WTC11 (cell line): ENCODE data around the gene SPIRE2. TPM values are rescaled to one million over a fixed set of nuclear protein-coding genes. Genes with fewer than 3 reads are reported as not detected.

Experiments
- ATAC-seq: fragments of 200-7000 bp; cut with Tn5 transposase; 2 replicates; pipeline ENCODE4 v1.10.0; 2021; ENCODE audit warnings: mild to moderate bottlenecking, moderate library complexity
- CTCF ChIA-PET: fragments of 300-600 bp; sonication (Branson Sonifier 250); formaldehyde crosslinking; loops from one replicate; lab custom pipeline; 2021; ENCODE audit warnings: antibody characterized with exemption; lab: Charles Lee
- POLR2A ChIA-PET: fragments of 350-600 bp; sonication (Branson Sonifier 250); formaldehyde crosslinking; loops from one replicate; lab custom pipeline; 2021; ENCODE audit warnings: antibody characterized with exemption; lab: Charles Lee
- DNase-seq: peaks from one replicate; pipeline ENCODE4 v3.0.0; 2021; ENCODE audit warnings: low spot score
- H3K27ac Mint-ChIP-seq: 2 replicates; pipeline ENCODE4 v1.8.0; 2021; ENCODE audit warnings: mixed read lengths
- H3K27me3 Mint-ChIP-seq: 2 replicates; pipeline ENCODE4 v1.8.0; 2021; ENCODE audit warnings: low read depth, mild to moderate bottlenecking, moderate library complexity, mixed read lengths
- H3K36me3 Mint-ChIP-seq: 2 replicates; pipeline ENCODE4 v1.8.0; 2021; ENCODE audit warnings: mixed read lengths
- H3K4me1 Mint-ChIP-seq: 2 replicates; pipeline ENCODE4 v1.8.0; 2022; ENCODE audit warnings: mixed read lengths
- H3K4me3 Mint-ChIP-seq: 2 replicates; pipeline ENCODE4 v1.8.0; 2021; ENCODE audit warnings: mild to moderate bottlenecking, moderate library complexity, mixed read lengths
- H3K9me3 Mint-ChIP-seq: 2 replicates; pipeline ENCODE4 v1.8.0; 2021; ENCODE audit warnings: mixed read lengths
- ATF1 ChIP-seq: sonication (generic); formaldehyde crosslinking; IDR thresholded peaks from 2 replicates; pipeline ENCODE4 v1.8.1; 2023; ENCODE audit warnings: mild to moderate bottlenecking, moderate library complexity, missing genetic modification reagents
- HMGXB4 ChIP-seq: sonication (generic); formaldehyde crosslinking; IDR thresholded peaks from 2 replicates; pipeline ENCODE4 v1.8.1; 2023; ENCODE audit warnings: mild to moderate bottlenecking, moderate library complexity, missing genetic modification reagents
- IRF2 ChIP-seq: sonication (generic); formaldehyde crosslinking; IDR thresholded peaks from 2 replicates; pipeline ENCODE4 v1.8.0; 2022; ENCODE audit warnings: low read depth, missing genetic modification reagents, borderline replicate concordance
- MYBL2 ChIP-seq: sonication (generic); formaldehyde crosslinking; IDR thresholded peaks from 2 replicates; pipeline ENCODE4 v1.8.1; 2023; ENCODE audit warnings: mild to moderate bottlenecking, moderate library complexity, missing genetic modification reagents
- NFE2L1 ChIP-seq: sonication (generic); formaldehyde crosslinking; IDR thresholded peaks from 2 replicates; pipeline ENCODE4 v1.8.1; 2023; ENCODE audit warnings: missing genetic modification reagents
- NR3C1 ChIP-seq: sonication (generic); formaldehyde crosslinking; conservative IDR thresholded peaks from 2 replicates; pipeline ENCODE4 v1.8.1; 2023; ENCODE audit warnings: low read depth, mild to moderate bottlenecking, missing genetic modification reagents
- PRDM15 ChIP-seq: sonication (generic); formaldehyde crosslinking; IDR thresholded peaks from 2 replicates; pipeline ENCODE4 v1.8.0; 2022; ENCODE audit warnings: missing genetic modification reagents
- PREB ChIP-seq: sonication (generic); formaldehyde crosslinking; IDR thresholded peaks from 2 replicates; pipeline ENCODE4 v1.8.1; 2022; ENCODE audit warnings: mild to moderate bottlenecking, missing genetic modification reagents, moderate library complexity, borderline replicate concordance
- PRRX2 ChIP-seq: fragments of 250-450 bp; sonication (Bioruptor Pico); IDR thresholded peaks from 2 replicates; pipeline ENCODE4 v1.8.0; 2021; ENCODE audit warnings: mild to moderate bottlenecking
- TEAD1 ChIP-seq: sonication (generic); formaldehyde crosslinking; IDR thresholded peaks from 2 replicates; pipeline ENCODE4 v1.8.0; 2022; ENCODE audit warnings: mild to moderate bottlenecking, missing genetic modification reagents
- ZNF416 ChIP-seq: fragments of 250-450 bp; sonication (Bioruptor Pico); IDR thresholded peaks from 2 replicates; pipeline ENCODE4 v1.9.0; 2021; ENCODE audit warnings: mild to moderate bottlenecking, inconsistent platforms
- total RNA-seq: library from RNA; stranded (reverse); gene quantifications from 3 replicates; pipeline ENCODE4 v1.2.3, GENCODE V29; 2021
- TF ChIP-seq, protein P1 (sequence below): sonication (generic); formaldehyde crosslinking; IDR thresholded peaks from 2 replicates; pipeline ENCODE4 v1.8.1; 2023; ENCODE audit warnings: mild to moderate bottlenecking, missing genetic modification reagents
- TF ChIP-seq, protein P2 (sequence below): sonication (generic); formaldehyde crosslinking; IDR thresholded peaks from 2 replicates; pipeline ENCODE4 v1.8.1; 2023; ENCODE audit warnings: mild to moderate bottlenecking, missing genetic modification reagents, borderline replicate concordance
- TF ChIP-seq, protein P3 (sequence below): fragments of 250-450 bp; sonication (Bioruptor Pico); IDR thresholded peaks from 2 replicates; pipeline ENCODE4 v1.9.0; 2021; ENCODE audit warnings: mild to moderate bottlenecking
- TF ChIP-seq, protein P4 (sequence below): fragments of 250-450 bp; sonication (Bioruptor Pico); IDR thresholded peaks from 2 replicates; pipeline ENCODE4 v1.8.0; 2021; ENCODE audit warnings: mild to moderate bottlenecking
- TF ChIP-seq, protein P5 (sequence below): sonication (generic); formaldehyde crosslinking; IDR thresholded peaks from 2 replicates; pipeline ENCODE4 v1.8.1; 2023; ENCODE audit warnings: mild to moderate bottlenecking, missing genetic modification reagents, moderate library complexity

Gene SPIRE2
- total RNA-seq, 1 experiment from 2014 or later: 19.7 TPM

DNA sequence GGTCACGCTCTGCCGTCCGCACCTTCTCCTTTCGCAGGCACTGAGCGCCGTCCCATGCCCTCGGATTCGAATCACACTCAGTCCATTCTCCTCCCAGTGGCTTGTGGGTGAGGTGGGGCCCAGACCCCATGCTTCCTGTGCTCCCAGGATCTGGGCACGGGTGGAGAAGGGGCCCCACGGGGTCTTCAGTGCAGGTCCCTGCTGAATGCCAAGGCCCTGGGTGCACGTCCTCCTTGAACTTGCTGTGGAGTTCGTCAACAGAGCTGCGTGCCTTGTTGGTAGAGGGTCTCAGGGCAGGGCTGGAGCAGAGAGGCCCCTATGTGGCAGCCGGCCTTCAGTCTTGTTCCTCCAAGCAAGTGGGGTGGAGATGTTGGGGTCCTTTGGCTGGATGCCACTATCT lies 83.1 kb downstream of the SPIRE2 start:
- Mint-ChIP-seq H3K4me1 (no peaks in the 10 kb centered on the region), H3K27me3 (no peaks in the 10 kb centered on the region), H3K36me3 (peaks cover 17% of the 10 kb centered on the region), H3K4me3 (no peak overlapping the region), H3K27ac (peak overlapping the region; percentile 49), H3K9me3 (0 out of 2 replicates have a peak, but pooled peaks cover 7% of the 10 kb centered on the region)
- DNase-seq: no peak
- no peak for TF ChIP-seq PREB (CRISPR knock-in tag)
- TF ChIP-seq, protein P1, sequence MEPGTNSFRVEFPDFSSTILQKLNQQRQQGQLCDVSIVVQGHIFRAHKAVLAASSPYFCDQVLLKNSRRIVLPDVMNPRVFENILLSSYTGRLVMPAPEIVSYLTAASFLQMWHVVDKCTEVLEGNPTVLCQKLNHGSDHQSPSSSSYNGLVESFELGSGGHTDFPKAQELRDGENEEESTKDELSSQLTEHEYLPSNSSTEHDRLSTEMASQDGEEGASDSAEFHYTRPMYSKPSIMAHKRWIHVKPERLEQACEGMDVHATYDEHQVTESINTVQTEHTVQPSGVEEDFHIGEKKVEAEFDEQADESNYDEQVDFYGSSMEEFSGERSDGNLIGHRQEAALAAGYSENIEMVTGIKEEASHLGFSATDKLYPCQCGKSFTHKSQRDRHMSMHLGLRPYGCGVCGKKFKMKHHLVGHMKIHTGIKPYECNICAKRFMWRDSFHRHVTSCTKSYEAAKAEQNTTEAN (CRISPR knock-in tag): no peak
- TF ChIP-seq, protein P2, sequence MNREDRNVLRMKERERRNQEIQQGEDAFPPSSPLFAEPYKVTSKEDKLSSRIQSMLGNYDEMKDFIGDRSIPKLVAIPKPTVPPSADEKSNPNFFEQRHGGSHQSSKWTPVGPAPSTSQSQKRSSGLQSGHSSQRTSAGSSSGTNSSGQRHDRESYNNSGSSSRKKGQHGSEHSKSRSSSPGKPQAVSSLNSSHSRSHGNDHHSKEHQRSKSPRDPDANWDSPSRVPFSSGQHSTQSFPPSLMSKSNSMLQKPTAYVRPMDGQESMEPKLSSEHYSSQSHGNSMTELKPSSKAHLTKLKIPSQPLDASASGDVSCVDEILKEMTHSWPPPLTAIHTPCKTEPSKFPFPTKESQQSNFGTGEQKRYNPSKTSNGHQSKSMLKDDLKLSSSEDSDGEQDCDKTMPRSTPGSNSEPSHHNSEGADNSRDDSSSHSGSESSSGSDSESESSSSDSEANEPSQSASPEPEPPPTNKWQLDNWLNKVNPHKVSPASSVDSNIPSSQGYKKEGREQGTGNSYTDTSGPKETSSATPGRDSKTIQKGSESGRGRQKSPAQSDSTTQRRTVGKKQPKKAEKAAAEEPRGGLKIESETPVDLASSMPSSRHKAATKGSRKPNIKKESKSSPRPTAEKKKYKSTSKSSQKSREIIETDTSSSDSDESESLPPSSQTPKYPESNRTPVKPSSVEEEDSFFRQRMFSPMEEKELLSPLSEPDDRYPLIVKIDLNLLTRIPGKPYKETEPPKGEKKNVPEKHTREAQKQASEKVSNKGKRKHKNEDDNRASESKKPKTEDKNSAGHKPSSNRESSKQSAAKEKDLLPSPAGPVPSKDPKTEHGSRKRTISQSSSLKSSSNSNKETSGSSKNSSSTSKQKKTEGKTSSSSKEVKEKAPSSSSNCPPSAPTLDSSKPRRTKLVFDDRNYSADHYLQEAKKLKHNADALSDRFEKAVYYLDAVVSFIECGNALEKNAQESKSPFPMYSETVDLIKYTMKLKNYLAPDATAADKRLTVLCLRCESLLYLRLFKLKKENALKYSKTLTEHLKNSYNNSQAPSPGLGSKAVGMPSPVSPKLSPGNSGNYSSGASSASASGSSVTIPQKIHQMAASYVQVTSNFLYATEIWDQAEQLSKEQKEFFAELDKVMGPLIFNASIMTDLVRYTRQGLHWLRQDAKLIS (CRISPR knock-in tag): no peak
- TF ChIP-seq NR3C1 (CRISPR knock-in tag): no peak
- TF ChIP-seq NFE2L1: no peak
- TF ChIP-seq PRDM15 (CRISPR knock-in tag): no peak
- TF ChIP-seq, protein P3, sequence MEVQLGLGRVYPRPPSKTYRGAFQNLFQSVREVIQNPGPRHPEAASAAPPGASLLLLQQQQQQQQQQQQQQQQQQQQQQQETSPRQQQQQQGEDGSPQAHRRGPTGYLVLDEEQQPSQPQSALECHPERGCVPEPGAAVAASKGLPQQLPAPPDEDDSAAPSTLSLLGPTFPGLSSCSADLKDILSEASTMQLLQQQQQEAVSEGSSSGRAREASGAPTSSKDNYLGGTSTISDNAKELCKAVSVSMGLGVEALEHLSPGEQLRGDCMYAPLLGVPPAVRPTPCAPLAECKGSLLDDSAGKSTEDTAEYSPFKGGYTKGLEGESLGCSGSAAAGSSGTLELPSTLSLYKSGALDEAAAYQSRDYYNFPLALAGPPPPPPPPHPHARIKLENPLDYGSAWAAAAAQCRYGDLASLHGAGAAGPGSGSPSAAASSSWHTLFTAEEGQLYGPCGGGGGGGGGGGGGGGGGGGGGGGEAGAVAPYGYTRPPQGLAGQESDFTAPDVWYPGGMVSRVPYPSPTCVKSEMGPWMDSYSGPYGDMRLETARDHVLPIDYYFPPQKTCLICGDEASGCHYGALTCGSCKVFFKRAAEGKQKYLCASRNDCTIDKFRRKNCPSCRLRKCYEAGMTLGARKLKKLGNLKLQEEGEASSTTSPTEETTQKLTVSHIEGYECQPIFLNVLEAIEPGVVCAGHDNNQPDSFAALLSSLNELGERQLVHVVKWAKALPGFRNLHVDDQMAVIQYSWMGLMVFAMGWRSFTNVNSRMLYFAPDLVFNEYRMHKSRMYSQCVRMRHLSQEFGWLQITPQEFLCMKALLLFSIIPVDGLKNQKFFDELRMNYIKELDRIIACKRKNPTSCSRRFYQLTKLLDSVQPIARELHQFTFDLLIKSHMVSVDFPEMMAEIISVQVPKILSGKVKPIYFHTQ (CRISPR knock-in tag): no peak
- TF ChIP-seq, protein P4, sequence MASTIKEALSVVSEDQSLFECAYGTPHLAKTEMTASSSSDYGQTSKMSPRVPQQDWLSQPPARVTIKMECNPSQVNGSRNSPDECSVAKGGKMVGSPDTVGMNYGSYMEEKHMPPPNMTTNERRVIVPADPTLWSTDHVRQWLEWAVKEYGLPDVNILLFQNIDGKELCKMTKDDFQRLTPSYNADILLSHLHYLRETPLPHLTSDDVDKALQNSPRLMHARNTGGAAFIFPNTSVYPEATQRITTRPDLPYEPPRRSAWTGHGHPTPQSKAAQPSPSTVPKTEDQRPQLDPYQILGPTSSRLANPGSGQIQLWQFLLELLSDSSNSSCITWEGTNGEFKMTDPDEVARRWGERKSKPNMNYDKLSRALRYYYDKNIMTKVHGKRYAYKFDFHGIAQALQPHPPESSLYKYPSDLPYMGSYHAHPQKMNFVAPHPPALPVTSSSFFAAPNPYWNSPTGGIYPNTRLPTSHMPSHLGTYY (CRISPR knock-in tag): no peak
- TF ChIP-seq PRRX2 (CRISPR knock-in tag): no peak
- ATAC-seq: no peak
- ChIA-PET POLR2A (no interaction called here), CTCF (interaction anchor here (1.5 to 1.7 kb wide), 2 partner anchors 25 to 171 kb away, joined by 6 to 8 read pairs; no protein-coding TSS in a partner anchor)

- H3K27ac Mint-ChIP-seq: no peak overlapping the region
- H3K4me3 Mint-ChIP-seq: no peak overlapping the region
- H3K36me3 Mint-ChIP-seq: peaks cover 9% of the 10 kb centered on the region
- H3K27me3 Mint-ChIP-seq: no peaks in the 10 kb centered on the region; the same call in 1 of the 2 replicates
- ChIA-PET CTCF (no interaction called here), POLR2A (no interaction called here)
- no peak for DNase-seq
- no peaks in the 10 kb centered on the region for H3K9me3 Mint-ChIP-seq
- H3K4me1 Mint-ChIP-seq: no peaks in the 10 kb centered on the region
- no peak for ATAC-seq
- TF ChIP-seq IRF2 (CRISPR knock-in tag): no peak
- TF ChIP-seq, protein P5, sequence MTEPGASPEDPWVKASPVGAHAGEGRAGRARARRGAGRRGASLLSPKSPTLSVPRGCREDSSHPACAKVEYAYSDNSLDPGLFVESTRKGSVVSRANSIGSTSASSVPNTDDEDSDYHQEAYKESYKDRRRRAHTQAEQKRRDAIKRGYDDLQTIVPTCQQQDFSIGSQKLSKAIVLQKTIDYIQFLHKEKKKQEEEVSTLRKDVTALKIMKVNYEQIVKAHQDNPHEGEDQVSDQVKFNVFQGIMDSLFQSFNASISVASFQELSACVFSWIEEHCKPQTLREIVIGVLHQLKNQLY: no peak
- TF ChIP-seq ATF1: no peak
- no peak for TF ChIP-seq NR3C1 (CRISPR knock-in tag)
- no peak for TF ChIP-seq MYBL2 (CRISPR knock-in tag)
- TF ChIP-seq HMGXB4 (CRISPR knock-in tag): no peak
- TF ChIP-seq ZNF416: no peak
- no peak for TF ChIP-seq TEAD1 (CRISPR knock-in tag)
Measured at GRCh38 chr16:89912143-89912542, 83.9 kb downstream of the SPIRE2 start.
